Ramos (cell line): ENCODE results near the gene SHC3.
"Not testable (repeated sequence)": the region's sequence is repeated elsewhere in the genome, so short reads cannot be mapped to it uniquely, and the experiment has no call there.

Experiments used
- in situ Hi-C: fragments of 300-500 bp; cut with MboI; formaldehyde crosslinking; loops from one replicate; pipeline ENCODE4 v1.14.3; 2022; ENCODE audit warnings: low sequenced_read_pairs; ENCODE audit not compliant: unreplicated experiment

Gene SHC3, protein sequence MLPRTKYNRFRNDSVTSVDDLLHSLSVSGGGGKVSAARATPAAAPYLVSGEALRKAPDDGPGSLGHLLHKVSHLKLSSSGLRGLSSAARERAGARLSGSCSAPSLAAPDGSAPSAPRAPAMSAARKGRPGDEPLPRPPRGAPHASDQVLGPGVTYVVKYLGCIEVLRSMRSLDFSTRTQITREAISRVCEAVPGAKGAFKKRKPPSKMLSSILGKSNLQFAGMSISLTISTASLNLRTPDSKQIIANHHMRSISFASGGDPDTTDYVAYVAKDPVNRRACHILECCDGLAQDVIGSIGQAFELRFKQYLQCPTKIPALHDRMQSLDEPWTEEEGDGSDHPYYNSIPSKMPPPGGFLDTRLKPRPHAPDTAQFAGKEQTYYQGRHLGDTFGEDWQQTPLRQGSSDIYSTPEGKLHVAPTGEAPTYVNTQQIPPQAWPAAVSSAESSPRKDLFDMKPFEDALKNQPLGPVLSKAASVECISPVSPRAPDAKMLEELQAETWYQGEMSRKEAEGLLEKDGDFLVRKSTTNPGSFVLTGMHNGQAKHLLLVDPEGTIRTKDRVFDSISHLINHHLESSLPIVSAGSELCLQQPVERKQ

DNA sequence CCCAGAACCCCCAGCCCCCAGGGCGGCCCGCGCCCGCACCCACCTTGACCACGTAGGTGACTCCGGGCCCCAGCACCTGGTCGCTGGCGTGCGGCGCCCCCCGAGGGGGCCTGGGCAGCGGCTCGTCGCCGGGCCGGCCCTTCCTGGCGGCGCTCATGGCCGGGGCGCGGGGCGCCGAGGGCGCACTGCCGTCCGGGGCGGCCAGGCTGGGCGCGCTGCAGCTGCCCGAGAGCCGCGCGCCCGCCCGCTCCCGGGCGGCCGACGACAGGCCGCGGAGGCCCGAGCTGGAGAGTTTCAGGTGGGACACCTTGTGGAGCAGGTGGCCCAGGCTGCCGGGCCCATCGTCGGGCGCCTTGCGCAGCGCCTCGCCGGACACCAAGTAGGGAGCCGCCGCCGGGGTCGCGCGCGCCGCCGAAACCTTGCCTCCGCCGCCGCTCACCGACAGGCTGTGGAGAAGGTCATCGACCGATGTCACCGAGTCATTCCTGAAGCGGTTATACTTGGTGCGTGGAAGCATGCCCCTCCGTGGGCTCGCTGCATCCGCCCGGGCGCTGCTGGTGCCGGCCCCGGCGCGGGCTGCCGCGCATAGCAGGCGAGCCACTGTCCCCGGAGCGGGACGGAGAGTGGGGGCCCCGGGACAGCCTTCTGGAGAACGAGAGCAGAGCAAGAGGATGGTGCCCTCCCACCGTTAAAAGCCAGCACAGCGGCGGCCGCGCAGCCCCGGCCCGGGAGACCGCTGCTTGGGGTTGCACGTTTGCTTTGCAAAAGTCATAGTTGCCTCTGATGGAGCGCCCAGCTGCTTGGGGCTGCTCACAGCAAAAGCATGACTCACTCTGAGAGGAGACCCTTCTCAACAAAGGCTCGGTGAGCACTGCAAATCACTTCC lies at the start of gene SHC3:
SHC3 (minus strand) TSS at position 875 of the 886 bp plus-strand sequence; CDS start at position 517, 358 bp downstream.
- in situ Hi-C loops, result no loop called here

DNA sequence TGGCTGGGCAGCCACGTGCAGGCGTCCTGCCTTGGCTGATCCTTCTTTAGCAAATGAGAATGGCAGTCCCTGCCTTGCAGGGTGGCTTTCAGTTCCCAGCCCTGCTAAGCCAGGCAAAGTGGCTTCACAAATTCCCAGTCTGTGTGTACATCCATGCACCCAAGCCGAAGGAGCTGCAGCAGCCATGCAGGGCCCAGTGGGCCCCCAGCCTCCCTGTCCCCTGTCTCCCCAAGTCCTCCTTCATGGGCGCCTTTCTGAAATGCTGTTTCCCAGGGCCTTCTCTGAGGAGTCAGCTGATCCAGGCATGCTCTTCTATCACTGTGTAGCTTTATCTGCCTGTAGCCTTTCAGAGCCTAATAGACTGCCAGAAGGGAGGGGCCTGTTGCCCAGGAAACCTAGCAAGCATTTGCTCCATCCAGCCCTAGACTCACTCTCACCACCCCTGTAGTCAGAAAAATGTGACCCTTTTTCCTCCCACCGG lies 47.4 kb upstream of the SHC3 start:
- in situ Hi-C loops, result no loop called here

DNA sequence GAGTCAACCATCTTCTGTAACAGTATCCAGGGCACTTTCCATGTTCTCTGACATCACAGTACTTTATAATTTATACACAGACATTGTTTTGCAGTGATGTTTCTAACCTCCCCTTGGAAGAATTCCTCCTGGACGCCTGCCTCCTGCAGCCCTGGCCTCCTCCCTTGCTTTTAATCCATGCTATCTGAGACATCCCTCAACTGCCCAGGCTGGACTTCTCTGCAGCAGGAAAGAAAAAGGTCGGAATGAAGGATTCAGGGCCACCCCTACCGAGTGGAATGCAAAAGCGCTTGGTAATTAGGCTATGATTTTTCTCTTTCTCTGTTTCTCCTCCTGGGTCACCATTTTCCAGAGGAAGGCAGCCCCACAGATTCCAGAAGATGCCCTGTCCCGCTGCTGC lies 47.0 kb upstream of the SHC3 start:
- in situ Hi-C loops, result no loop called here

DNA sequence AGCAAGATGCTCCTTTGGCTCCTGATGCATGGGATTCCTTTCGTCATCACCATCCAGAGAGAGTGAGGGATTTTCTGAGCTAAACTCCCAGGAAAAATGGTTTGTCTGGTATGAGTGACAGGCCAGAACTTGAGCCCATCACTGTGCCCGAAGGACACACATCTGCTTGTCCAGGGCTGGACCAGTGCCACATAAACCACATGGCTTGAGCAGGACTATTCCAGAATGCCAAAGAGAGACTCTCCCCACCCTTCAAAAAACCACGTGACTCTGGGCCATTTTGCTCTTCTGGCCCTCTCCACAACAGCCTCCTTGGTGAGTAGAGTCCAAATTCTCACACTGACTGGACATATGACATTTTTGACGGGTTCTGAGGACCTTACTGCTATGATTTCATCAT lies 46.4 kb upstream of the SHC3 start:
- in situ Hi-C loops, result no loop called here

DNA sequence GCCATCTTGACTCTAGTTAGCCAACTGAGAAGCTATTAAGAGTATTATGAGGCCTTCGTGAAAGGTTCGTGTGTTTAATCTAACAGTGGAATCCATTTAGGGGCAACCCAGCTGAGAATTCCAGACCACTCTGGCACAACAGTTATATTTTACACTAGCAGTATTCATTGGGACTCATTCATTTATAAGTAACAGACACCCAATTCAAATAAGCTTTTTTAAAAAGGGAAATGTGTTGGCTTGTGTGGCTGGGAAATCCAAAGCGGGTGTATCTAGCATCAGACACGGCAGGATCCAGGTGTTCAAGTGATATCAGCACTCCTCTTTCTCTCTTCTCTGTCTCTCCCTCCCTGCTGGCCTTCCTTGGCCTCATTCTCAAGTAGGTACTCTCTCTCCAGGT lies 46.0 kb upstream of the SHC3 start:
- in situ Hi-C loops, result no loop called here

DNA sequence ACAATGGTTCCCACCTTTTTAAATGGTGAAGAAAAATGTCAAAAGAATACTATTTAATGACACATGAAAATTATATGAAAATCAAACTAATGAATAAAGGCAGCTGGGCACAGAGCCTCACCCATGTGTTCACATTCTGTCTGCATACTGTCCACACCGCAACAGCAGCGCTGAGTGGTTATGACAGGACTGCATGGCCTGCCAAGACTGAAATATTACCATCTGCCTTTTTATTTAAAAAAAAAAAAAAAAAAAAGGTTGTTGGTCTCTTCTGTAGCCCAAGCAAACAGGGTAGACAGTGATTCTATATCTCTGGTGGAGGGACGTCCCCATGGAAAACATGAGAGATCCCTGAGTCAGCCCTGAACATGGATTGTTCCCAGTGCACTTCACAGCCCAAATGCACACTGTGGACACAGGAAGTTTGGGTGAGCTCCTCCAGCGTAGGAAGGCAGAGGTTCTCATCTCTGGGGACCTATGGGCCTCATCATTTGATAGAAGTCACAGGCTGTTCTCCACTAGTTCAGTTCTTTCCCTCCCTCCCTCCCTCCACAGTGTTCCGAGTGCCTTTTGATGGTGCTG lies 44.9 kb upstream of the SHC3 start:
- in situ Hi-C loops, result no loop called here

DNA sequence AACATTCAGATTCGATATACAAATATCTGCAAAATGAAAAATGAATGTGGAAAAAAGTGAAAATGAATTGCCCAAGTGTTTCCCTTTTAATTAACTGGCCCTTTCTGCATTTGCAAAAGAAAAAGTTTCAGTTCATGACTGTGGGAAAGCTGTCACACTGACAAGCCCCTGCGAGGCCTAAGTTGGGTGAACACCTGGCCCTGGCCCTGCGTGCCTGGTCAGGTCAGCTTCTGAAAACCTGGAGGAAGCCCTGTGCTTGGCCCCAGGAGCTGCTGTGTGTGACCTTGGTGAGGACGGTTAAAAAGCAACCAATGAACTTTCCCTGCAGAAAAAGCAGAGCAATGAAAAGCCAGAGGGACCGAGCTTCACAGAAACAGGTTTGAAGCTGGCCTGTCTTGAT lies 41.0 kb upstream of the SHC3 start:
- in situ Hi-C loops, result no loop called here

DNA sequence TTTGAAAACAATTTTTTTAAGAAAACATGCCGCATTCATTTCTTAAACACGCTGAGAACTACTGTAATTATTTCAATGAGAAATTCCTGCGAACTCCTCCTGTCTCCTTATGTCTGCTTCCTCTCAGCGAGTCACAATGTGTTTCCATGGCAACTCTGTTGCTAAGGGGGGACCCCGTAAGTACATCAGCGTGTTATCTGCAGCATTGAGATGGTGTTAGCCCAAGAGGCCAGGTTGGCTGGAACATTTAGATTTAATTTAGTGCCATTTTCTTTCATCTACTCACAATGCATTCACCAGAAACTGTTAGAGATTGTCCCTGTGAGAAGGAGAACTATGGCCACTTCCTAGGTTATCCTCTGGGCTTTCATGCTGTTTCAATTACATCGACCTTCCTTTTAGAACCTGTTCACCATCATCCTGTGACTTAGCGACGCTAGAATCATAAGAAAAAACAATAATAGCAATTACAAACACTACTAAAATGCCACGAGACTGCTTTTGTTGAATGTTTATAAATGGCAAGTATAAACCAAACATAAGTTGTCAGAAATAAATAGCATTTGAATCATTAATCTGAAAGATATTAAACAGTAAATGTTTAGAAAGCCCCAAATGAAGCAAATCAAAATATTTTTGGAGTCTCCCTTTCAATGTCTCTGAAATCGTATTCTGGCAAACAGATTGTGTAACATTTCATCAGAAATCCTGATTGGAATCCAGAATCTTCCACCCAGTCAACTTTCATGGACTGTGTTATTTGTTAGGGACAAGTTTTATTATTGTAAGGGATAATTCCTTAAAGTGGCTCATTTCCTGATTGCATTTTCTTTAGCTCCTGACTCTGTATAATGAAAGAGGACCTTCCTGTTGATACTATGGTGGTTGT lies 39.7 kb upstream of the SHC3 start:
- in situ Hi-C loops, result no loop called here

DNA sequence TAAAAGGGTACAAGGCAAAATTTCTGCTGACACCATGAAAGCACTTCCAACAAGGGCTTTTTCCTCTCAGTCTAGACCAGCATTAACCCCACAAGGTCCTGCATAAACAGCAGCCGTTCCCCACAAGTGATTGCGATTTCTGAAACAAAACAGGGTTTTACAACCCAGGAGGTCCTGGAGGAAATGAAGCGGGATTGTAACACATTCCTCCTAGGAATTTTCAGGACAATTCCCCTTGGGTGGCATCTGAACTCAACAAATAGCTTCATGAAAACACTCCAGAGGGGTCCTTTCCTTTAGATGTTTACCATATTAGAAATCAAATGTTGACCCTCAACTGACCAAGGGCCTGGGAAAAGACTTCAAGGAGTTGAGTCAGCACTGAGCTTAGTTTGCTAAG lies 36.7 kb upstream of the SHC3 start:
- in situ Hi-C loops, result no loop called here

DNA sequence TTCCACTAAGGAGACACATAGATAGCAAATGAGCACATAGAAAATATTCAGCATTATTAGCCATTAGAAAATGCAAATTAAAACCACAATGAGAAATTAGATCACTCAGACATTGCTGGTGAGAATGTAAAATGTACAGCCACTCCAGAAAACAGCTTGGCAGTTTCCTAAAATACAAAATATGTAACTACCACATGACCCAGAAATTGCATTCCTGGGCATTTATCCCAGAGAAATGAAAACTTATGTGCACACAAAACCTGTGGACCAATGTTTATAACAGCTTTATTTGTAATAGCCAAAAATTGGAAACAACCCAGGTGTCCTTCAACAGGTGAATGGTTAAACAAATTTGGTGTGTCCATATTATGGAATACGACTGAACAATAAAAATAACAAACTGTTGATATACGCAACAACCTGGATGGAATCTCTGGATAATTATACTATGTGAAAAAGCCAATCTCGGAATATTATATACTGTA lies 34.8 kb upstream of the SHC3 start:
- in situ Hi-C loops, result no loop called here

DNA sequence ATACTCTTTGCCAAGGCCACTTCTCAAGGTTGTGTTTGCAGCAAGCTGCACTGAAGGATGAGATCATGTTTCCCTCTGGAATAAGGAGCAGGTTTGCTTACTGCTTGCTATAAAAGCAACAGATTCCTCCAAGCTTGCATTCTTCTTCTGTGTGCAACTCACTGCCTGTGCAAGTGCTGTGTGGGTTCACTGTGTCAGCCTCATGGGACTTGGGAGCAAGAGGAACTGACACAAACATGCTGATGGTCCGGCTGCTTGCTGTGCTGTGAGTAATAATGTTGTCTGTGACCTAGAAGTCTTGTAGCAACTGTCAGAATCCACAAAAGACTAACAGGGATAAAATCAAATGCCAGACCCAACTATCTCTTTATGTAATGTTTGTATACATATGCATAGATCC lies 33.6 kb upstream of the SHC3 start:
- in situ Hi-C loops, result no loop called here

DNA sequence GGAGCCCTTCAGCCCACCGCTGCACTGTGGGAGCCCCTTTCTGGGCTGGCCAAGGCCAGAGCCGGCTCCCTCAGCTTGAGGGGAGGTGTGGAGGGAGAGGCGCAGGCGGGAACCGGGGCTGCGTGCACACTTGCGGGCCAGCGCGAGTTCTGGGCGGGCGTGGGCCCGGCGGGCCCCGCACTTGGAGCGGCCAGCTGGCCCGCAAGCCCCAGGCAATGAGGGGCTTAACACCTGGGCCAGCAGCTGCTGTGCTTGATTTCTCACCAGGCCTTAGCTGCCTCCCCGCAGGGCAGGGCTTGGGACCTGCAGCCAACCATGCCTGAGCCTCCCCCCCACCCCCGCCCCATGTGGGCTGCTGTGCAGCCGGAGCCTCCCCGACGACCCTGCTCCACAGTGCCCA lies 30.7 kb upstream of the SHC3 start:
- in situ Hi-C loops, result not testable (repeated sequence)

DNA sequence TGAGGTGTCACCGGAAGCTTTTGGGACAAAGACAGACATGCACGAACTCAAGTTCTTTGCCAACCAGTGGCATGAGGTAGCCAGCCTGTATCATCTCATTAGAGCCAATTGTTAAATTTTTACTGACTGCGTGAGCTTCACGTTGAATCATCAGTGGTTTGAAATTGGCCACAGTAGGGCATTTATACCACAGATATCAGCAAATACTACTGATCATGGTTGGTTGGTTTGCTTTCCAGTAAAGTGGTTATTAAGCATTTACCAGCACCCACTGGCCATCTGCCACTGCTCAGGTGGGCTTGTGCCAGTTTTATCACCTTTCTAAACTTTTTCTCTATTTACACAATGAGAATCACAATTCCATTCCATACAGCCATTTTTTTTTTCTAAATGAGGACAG lies 28.4 kb upstream of the SHC3 start:
- in situ Hi-C loops, result no loop called here

DNA sequence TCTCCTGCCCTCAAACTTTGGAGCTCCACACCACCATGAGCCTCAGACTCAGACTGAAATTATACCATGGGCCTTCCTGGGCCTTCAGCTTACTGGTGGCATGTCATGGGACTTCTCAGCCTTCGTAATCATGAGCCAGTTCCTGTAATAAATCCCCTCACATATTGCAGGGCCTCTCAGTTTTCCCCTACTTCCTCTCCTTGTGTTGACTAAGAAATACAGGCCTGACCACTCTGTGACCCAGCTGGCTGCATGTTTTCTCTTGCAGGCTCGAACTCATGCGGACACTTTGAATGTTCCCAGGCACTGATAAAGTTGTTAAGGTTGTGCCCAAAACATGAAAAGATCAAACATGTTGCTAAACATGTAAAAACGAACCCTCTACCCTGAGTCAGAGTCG lies 26.2 kb upstream of the SHC3 start:
- in situ Hi-C loops, result no loop called here

DNA sequence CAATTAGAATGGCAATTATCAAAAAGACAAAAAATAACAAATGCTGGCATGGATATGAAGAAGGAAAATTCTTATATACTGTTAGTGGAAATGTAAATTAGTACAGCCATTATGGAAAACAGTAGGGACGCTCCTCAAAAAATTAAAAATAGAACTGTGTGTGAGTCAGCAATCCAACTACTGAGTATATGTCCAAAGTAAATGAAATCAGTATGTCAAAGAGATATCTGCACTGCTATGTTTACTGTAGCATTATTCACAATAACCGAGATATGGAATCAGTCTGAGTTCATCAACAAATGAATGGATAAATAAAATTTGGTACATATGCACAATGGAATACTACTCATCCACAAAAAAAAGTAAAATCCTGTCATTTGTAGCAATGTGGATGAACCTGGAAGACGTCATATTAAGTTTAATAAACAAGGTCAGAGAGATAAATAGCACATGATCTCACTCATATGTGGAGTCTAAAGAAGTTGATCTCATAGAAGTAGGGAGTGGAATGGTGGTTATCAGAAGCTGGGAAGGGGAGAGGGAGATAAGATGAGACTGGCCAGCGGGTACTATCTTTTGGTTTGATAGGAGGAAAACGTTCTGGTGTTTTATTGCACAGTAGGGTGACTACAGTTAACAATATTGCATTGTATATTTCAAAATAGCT lies 16.6 kb upstream of the SHC3 start:
- in situ Hi-C loops, result no loop called here

DNA sequence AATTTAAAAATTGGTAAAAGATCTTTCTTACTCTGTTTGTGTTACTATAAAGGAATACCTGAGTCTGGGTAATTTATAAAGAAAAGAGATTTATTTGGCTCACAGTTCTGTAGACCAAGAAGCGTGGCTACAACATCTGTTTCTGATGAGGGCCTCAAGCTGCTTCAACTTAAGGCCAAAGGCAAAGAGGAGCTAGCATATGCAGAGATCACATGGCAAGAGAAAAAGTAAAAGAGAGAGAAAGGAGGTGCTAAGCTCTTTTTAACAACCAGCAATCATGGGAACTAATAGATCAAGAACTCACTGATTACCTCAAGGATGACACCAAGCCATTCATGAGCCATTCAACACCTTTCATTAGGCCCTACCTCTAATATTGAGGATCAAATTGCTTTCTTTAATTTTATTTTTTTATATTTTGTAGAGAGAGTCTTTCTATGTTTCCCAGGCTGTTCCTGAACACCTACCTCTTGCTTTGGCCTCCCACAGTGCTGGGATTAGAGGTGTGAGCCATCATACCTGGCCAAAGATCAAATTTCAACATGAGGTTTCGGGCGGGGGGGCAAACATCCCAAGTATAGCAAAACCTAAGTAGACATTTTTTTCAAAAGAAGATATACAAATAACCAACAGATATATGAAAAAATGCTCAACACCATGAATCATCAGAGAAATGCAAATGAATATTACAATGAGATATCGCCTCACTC lies 16.0 kb upstream of the SHC3 start:
- in situ Hi-C loops, result no loop called here

DNA sequence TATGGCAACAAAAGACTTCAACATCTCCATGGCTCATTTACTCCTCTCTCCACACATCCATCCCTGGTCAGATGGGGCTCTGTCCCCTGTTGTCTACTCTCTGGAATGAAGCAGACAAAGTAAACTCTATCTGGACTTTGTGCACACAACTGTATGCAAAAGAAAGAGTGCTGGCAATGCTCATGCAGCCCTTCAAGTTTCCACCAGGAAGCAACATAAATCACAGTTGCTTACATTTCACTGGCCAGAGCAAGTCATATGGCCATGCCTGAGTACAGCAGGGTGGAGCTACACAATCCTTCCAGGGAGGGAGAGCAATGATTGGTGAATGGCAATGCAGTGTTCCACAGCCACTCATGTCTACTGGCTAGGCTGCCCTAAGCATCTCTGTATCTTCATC lies 12.4 kb upstream of the SHC3 start:
- in situ Hi-C loops, result no loop called here

DNA sequence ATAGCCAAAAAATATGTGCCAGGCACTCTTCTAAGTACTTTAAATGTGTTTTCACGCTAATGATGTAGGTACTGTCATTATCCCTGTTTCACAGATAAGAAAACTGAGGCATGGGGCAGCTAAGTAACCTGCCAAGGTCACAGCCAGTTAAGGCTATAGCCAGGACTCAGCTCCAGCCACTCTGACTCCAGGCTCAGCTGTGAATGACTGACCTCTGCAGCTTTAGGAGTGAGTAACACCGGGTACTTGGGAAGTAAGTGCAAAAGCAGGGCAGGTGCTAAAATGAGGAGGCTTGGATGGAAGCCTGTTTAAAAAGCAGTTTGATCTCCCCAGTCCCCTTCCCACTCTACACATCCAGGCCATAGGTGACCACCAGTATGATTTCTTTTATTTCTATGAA lies 10.6 kb upstream of the SHC3 start:
- in situ Hi-C loops, result no loop called here
